Left renal pelvis (tissue), 4 donors: Measurements from ENCODE around the gene PNMA8B. TPM values are rescaled to one million over a fixed set of nuclear protein-coding genes. Genes with fewer than 3 reads are reported as not detected.
"Not testable (repeated sequence)": the region's sequence is repeated elsewhere in the genome, so short reads cannot be mapped to it uniquely, and the experiment has no call there.

Source experiments
- DNase-seq, 4 donors: peaks; one replicate each; pipeline ENCODE4 v3.0.0-alpha.2; 2013; ENCODE audit warnings: low read depth in 4 of 4, low spot score in 3 of 4
- polyA plus RNA-seq, 4 donors: library from polyadenylated mRNA; unstranded; fragments of 120-200 nt; gene quantifications; one replicate each; pipeline ENCODE4 v1.2.1, GENCODE V29; 2013; ENCODE audit not compliant: insufficient read length in 4 of 4

PNMA8B gene
- 1 to 10 TPM; 3.3 to 8.1 (median 5.0) TPM for polyA plus RNA-seq

GRCh38 chr19:46495786-46496099, at the start of gene PNMA8B:
Gene PNMA8B (minus strand): TSS chr19:46495867. CDS start chr19:46495465, 402 bp downstream.
- DNase-seq: peak in 3 of 4 donors; percentile 78 to 91 (median 83)

DNA sequence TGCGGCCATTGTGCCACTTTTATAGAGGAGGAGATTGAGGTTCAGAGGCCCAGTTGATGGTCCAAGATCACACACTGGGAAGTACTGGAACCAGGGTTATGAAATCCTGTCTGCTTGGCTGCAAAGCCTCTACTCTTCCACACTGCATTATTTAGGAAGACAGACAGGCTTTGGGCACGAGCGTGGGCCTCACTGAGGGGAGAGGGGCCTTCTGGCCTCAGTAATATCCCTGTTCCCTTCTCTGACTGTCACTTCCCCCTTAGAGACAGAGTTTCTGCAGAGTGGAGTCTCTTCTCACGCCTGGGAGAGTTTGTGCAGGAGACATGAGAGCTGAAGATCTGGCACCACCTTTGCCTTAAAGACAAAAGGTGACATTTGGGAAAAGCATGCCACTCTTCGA, 49.0 kb upstream of the PNMA8B start:
- no peak for DNase-seq

DNA sequence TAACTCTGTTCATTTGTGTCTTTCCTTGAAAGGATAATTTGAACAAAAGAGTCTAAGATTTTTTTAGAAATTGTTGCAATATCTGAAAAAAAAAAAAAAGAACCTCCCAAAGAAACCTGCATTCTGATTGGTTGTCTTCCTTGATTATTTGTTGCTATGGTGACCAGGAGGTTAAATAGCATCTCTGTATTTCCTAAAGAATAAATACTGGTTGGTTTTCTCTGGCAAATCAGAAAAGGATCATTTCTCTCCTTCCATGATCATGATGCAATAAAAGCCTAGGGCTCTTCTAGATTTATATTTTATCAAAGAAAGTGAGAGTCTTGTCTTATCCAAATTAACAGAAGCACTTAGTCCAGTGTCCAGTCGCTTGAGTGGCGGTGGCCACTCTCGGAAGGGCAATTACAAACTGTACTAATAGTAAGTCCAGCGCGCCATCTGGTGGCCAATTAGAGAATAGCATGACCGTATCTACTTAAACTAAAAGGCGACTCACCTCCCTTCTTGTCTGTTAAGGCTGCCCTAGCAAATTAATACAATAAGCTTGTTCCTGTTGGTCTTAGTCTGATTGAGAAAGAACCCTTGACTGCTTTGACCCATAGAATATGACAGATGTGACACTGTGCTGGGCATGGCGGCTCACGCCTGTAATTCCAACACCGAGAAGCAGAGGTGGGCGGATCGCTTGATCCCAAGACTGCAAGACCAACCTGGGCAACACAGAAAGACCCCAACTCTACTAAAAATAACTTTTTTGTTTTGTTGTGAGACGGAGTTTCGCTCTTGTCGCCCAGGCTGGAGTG, 47.0 kb upstream of the PNMA8B start:
- DNase-seq: peak; percentile 70 to 81 (median 75)

DNA sequence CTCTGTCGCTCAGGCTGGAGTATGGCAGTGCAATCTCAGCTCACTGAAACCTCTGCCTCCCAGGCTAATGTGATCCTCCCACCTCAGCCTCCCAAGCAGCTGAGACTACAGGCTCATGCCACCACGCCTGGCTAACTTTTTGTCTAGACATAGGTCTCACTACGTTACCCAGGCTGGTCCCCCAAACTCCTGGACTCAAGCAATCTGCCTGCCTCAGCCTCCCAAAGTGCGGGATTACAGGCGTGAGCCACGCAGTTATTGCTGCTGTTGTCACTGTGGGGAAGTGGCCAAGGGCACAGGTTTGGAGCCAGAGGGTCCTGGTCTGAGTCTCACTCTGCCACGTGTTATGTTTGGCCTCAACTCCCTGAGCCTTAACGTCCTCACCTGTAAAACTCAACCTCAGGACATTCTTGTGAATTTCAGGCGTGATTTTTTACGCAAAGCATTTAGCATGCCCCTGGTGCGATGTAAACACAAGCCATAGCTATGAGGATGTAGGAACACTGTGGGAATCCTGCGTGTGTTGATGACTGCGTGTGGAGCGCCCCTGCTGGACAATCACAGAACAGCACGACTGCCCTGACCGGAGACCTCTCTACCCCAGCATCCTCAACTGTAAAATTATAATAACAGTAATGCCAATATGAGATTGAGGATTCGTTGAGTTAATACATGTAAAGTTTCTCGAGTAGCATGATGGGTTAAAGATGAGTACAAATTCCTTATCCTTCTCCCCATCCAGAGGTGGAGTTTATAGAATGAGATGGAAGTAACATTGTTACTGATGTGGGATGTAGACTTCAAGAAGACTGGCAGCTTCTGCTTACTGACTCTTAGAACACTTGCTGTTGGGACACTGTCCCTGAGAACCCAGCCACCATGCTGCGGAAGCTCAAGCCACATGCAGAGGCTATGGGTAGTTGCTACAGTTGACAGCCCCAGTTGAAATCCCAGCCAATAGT, 41.8 kb upstream of the PNMA8B start:
- DNase-seq: no peak

- no peak for DNase-seq
These were observed 40.7 kb upstream of the PNMA8B start for GRCh38 chr19:46536391-46536790.

DNA sequence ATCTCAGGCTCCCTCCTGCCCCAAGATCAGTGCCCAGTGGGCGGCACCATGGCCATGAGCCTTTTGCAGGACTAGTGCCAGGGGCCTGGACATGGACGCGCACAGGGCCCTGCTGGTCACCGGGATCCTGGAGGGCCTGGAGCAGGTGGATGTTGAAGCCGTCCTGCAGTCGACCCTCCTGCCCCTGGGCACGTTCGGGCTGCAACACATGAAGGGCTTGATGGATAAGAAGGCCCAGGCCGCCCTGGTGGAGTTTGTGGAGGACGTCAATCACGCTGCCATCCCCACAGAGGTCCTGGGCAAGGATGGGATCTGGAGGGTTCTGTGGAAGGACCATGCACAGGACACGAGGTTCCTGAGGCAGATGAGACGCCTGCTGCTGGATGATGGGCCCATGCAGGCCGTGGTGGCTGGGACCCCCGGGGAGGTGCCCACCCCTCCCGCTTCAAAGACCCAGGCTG, 38.0 kb upstream of the PNMA8B start:
- DNase-seq: no peak

GRCh38 chr19:46533078-46533620, 37.5 kb upstream of the PNMA8B start:
- DNase-seq: no peak

- DNase-seq: no peak
These were observed 35.0 kb upstream of the PNMA8B start for GRCh38 chr19:46530636-46531035.

DNA sequence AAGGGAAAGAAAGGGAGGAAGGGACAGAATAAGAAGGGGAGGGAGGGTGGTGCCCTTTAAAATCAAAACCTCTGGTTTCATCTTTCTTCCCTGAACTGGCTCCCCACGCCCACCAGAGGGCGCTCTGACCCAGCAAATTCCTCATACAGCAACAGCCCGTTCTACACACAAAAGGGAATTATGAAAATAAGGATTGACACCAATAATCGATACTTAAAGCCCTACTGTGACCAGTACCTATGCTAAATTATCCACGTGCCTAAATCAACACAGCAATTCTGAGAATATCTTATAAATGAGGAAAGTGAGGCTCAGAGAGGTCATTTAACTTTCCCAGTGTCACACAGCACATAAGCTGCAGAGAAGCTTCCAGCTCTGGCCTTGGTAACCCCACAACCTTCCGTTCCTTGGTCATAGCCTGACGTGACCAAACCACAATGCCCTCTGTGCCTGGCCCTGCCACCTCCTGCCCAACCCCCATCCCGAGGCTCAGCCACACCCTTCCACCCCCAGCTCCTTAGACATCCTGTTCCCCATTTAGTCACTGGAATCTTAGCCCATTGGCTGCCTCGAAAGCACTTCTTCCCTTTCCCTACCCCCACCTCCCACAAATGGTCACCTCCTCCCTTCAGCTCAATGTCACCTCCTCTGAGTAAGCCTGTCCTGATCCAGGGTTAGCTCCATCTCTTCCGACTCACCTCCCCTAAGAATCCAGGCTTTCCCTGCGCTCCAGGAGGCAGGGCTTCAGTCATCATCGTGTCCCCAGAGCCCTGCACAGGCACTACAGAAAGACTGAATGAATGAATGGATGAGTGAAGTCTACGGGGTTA, 34.2 kb upstream of the PNMA8B start:
- peak in 1 of 4 donors; percentile 40 for DNase-seq

DNA sequence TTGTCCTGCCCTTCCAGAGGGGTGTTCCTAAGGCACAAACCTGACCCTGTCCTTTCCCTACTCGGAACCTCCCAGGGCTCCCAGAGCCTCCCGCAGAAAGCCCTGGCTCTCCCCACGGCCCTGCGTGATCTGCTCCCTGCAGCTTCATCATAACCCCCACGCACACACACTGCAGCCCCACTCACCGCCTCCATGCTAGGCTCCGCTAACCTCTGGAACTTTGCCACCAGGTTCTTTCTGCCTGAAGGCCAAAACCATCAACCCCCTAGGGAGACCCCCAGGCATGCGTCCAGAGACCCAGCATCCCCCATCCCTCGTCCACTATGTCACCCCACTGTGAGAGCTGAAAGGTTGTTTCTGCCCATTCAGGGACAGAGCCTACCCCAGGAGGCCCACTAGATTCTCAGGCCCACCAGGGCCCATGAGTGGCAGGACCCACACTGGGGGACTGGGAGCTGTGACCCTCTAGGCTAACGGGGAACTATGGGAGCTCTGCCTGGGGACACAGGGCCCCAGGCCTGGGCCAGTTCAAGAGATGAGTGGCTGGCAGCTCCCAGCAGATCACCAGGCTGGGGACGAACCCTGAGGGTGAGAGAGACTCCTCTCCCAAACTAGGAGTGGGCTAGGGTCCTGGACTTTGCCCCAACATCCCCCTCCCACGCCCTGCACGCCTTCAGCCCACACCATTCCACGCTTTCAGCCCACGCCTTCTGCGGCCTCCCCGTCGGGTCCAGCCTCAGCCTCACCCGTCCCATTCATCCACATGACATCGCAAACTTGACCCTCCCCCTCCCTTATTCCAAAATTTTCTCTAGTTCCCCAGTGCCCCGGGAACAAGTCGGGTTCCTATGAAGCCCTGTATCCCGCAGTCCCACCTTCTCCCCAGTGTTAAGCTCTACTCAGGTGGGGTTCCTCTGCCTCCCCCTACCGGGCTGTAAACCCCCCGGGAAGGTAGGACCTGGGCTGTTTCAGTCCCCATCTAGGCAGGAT, 33.2 kb upstream of the PNMA8B start:
- DNase-seq: no peak

DNA sequence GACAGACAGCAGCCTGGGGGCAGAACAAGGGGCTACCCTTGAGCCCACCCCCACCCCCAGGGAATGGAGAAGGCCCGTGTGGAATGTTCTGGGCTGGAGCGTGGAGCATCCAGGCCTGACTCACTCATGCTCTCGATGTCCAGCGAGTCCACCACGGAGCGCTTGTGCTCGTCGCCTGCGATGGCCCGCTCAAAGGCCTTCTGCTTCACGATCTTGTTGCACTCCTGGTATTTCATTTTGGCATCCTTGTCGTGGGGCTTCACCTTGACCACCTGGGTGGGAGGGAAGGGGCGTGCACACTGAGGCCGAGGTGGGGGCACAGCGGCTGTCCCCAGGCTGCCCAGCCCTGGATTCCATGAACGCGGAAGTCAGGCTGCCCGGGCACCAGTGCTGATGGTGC, 31.1 kb upstream of the PNMA8B start:
- not testable (repeated sequence) for DNase-seq

DNA sequence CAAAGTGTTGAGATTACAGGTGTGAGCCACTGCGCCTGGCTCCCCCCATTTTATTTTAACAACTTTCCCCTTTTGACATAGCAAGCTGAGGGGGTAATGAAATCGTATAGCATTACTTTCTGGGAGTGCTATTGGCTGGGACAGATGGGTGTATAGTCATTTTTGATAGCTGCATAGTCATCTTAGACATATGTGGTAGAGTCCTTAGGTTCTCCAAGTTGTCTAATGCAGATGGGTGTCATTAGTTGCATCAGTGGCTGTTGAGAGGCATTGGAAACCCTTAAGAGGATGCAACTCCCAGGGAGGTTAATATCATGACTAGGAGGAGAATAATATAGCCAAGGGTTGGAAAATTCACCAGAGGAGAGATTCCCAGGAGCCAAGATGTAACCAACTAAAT, 28.6 kb upstream of the PNMA8B start:
- DNase-seq: no peak

DNA sequence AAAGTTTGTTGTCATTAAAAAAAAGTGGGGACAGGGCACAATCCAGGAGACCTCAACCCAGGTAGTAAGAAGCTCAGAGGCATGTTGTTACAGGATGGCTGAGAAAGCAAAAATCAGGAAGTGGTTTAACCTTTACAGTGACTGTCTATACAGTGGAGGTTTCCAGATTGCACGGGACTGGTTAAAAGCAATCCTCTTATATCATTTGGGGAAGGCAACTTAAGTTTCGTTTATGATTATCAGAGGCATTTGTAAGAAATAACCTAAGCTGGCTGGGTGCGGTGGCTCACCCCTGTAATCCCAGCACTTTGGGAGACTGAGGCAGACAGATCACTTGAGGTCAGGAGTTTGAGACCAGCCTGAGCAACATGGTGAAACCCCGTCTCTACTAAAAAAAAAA, 27.3 kb upstream of the PNMA8B start:
- DNase-seq: not testable (repeated sequence)

DNA sequence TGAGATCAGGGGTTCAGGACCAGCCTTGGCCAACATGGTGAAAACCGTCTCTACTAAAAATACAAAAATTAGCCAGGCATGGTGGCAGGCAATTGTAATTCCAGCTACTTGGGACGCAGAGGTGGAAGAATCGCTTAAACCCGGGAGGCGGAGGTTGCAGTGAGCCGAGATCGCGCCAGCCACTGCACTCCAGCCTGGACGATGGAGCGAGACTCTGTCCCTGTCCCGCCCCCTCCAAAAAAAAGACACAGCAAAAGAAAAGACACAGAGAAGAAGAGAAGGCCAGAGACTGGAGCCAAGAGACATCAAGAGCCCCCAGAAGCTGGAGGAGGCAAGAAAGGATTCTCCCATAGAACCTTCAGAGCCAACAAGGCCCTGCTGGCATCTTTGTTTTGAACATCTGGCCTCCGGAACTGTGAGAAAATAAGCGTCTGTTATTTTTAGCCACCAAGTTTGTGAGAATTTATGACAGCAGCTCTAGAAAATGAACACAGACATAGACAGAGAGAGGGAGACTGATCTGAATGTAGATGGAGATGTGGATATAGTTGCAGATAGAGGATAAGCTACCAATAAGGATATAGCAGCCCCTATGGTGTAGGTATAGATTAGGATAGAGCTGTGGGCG, 25.7 kb upstream of the PNMA8B start:
- DNase-seq: no peak

DNA sequence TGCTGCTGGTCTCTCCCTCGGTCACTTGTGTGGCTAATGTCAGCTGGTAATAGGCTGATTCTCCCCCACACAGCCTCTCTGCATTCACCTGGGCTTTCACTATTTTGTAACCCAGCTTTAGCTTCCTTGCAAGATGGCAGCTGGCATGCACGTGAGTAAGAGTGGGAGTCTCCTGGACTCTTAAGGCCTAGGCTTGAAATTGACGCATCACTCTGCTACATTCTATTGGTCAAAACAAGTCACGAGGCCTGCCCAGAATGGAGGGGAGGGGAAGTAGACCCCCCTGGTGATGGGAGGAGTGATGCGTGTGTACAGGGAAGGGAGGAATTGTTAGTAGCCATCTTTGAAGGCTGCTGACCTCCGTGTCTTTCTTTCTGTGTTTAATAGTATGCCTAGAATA, 24.9 kb upstream of the PNMA8B start:
- DNase-seq: no peak

- DNase-seq: no peak
These were observed 21.8 kb upstream of the PNMA8B start for GRCh38 chr19:46517471-46517870.

GRCh38 chr19:46515879-46516350, 20.2 kb upstream of the PNMA8B start:
- no peak for DNase-seq

- DNase-seq: no peak
These were observed 19.6 kb upstream of the PNMA8B start for GRCh38 chr19:46515290-46515609.
